Kidney tubule cell (primary cell): ENCODE results near the gene CX3CR1.

Source experiments
- DNase-seq: peaks from one replicate; pipeline ENCODE4 v3.0.0-alpha.2; 2018; ENCODE audit warnings: low spot score

The CX3CR1 gene

GRCh38 chr3:39222939-39223338 lies 56.9 kb downstream of the CX3CR1 start:
- DNase-seq: no peak

DNA sequence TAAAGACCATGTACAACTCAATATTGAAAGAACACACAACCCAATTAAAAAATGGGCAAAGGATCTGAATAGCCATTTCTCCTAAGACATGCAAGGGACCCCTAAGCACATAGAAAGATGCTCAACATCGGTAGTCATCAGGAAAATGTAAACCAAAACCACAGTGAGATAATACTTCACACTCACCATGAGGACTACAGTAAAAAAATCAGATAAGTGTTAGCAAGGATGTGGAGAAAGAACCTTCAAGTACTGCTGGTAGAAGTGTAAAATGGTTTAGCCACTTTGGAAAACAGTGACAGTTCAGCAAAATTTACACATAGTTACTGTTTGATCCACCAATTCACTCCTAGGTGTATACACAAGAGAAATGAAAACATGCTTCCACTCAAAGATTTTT lies 57.4 kb downstream of the CX3CR1 start:
- no peak for DNase-seq

DNA sequence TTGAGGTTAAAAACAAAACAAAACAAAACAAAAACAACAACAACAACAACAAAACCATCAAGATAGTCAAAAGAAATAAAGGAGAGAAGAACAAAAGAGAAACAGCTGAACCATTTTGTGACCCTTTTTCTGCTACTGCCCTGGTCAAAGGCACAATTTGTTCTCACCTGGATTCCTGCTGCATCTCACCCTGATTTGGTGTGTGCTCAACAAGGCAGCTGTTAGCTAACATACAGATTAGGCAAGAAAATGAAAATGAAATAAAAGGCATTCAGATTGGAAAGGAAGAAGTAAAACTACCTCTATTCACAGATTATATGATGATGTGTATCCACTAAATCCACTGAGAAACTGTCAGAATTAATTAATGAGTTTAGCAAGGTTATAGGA lies 58.7 kb downstream of the CX3CR1 start:
- no peak for DNase-seq

- no peak for DNase-seq
These were observed 59.3 kb downstream of the CX3CR1 start for GRCh38 chr3:39220407-39221140.

DNA sequence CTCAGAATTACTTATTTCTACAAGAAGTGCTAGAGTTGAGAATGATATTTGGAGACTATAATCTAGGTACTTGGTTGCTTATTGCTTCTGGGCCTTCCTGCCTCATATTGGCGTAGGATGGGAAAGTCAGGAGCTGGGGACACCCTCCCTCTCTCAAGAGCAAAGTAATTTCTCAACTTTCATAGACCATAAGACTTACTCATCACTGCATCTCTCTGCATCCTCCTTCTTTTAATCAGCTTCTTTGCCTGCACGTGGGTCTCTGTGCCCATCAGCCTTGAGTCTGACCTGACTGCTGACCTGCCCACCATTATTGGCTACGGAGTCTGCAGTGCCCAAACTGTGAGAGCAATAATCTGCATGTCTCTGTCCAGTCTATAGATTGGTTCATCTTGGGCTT lies 60.1 kb downstream of the CX3CR1 start:
- no peak for DNase-seq

- DNase-seq: no peak
These were observed 63.6 kb downstream of the CX3CR1 start for GRCh38 chr3:39216176-39216790.

GRCh38 chr3:39213613-39214012 lies 66.2 kb downstream of the CX3CR1 start:
- no peak for DNase-seq
